ENCODE measurements around the gene SCOC. TPM values are rescaled to one million over a fixed set of nuclear protein-coding genes. Genes with fewer than 3 reads are reported as not detected.

The SCOC gene
- polyA plus RNA-seq, 2 of the 4 experiments (the other 2 are of a cell fraction), result 50.0 to 71.9 TPM

DNA sequence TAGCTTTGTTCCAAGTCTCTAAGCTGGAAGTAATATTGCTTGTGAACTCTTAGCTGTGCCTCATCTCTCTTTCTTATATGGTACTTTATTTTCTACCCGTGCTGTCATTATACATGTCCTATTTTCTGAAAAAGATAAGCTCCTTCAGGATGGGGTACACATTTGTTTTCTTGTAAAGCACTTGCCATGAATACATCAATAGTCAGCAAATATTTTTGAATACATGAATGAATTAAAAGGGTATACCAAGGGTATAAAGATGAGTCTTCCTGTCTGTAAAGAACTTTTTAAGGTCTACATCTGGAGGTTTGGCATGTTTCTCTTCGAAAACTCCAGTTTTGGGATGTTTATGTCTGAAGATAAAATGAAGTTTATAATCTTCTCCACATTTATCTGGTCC is 26.7 kb downstream of the SCOC start:
- ChIA-PET POLR2A (no interaction called here), CTCF (no interaction called here)
- ATAC-seq (no peak), DNase-seq (ENCODE audit: low read depth in 1 of 2, low spot score in 1 of 2) (no peak), FAIRE-seq (no peak)
- TF ChIP-seq GATA3 (IDR thresholded peaks at IDR 0.05; ENCODE audit: borderline replicate concordance) (no peak), MAFK (IDR thresholded peaks at IDR 0.05; ENCODE audit: partially characterized antibody) (peak; percentile 77), CEBPB (IDR thresholded peaks at IDR 0.05) (no peak), ESRRA (IDR thresholded peaks at IDR 0.05; ENCODE audit: borderline replicate concordance, low read length) (no peak), FOXS1 (CRISPR knock-in tag; IDR thresholded peaks at IDR 0.05) (no peak), HDAC2 (IDR thresholded peaks at IDR 0.05) (no peak), SMC3 (IDR thresholded peaks at IDR 0.05) (no peak)
- TF ChIP-seq, protein P1, sequence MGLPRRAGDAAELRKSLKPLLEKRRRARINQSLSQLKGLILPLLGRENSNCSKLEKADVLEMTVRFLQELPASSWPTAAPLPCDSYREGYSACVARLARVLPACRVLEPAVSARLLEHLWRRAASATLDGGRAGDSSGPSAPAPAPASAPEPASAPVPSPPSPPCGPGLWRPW (IDR thresholded peaks at IDR 0.05), result no peak
- TF ChIP-seq, protein P2, sequence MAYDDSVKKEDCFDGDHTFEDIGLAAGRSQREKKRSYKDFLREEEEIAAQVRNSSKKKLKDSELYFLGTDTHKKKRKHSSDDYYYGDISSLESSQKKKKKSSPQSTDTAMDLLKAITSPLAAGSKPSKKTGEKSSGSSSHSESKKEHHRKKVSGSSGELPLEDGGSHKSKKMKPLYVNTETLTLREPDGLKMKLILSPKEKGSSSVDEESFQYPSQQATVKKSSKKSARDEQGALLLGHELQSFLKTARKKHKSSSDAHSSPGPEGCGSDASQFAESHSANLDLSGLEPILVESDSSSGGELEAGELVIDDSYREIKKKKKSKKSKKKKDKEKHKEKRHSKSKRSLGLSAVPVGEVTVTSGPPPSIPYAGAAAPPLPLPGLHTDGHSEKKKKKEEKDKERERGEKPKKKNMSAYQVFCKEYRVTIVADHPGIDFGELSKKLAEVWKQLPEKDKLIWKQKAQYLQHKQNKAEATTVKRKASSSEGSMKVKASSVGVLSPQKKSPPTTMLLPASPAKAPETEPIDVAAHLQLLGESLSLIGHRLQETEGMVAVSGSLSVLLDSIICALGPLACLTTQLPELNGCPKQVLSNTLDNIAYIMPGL (CRISPR knock-in tag; IDR thresholded peaks at IDR 0.05; ENCODE audit: borderline replicate concordance), result no peak
- Histone ChIP-seq H3K4me1 (no peaks in the 10 kb centered on the region), H3K4me3 (no peak overlapping the region), H3K27ac (no peak overlapping the region), H3K4me2 (no peak overlapping the region), H3K9me3 (no peaks in the 10 kb centered on the region)
- 63% methylated on average over 2 of the region's 2 CpGs for WGBS (ENCODE audit: missing lambda C conversion rate)

DNA sequence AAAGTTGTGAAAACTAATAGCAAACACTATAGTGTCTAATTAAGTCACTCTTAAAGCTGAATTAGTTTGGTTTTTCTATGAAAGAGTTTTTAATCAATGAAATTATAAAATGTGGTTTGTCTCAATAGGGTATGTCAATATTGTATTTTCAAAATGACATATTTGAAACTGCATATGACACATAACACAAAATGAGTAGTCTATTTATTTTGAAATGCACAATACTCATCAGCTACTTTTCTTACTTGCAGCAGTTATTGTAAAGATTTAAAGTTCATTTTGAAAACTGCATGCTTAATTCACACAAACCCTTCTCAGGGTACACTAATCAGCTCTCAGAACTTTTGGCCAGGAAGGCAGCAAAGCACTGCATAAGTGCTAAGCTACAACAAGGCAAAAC is 32.8 kb downstream of the SCOC start:
- H3K27ac ChIP-seq, result no peak overlapping the region
- DNase-seq (ENCODE audit: low read depth in 1 of 2, low spot score in 1 of 2), result no peak
- TF ChIP-seq, protein P3, sequence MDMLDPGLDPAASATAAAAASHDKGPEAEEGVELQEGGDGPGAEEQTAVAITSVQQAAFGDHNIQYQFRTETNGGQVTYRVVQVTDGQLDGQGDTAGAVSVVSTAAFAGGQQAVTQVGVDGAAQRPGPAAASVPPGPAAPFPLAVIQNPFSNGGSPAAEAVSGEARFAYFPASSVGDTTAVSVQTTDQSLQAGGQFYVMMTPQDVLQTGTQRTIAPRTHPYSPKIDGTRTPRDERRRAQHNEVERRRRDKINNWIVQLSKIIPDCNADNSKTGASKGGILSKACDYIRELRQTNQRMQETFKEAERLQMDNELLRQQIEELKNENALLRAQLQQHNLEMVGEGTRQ (IDR thresholded peaks at IDR 0.05), result no peak
- TF ChIP-seq RFX5 (IDR thresholded peaks at IDR 0.05) (no peak), BHLHE40 (IDR thresholded peaks at IDR 0.05; ENCODE audit: low read depth, low read length) (no peak), PHF8 (IDR thresholded peaks at IDR 0.05; ENCODE audit: borderline replicate concordance, low read depth) (no peak), CBX2 (IDR thresholded peaks at IDR 0.05; ENCODE audit: borderline replicate concordance, low read depth) (no peak), FOSB (CRISPR knock-in tag; IDR thresholded peaks at IDR 0.05) (no peak), CBX8 (IDR thresholded peaks at IDR 0.05) (no peak), SMC3 (IDR thresholded peaks at IDR 0.05) (no peak), ZC3H11A (IDR thresholded peaks at IDR 0.05) (no peak), TFCP2L1 (CRISPR knock-in tag; IDR thresholded peaks at IDR 0.05) (no peak), RNF2 (IDR thresholded peaks at IDR 0.05; ENCODE audit: borderline replicate concordance, low read depth) (no peak)

DNA sequence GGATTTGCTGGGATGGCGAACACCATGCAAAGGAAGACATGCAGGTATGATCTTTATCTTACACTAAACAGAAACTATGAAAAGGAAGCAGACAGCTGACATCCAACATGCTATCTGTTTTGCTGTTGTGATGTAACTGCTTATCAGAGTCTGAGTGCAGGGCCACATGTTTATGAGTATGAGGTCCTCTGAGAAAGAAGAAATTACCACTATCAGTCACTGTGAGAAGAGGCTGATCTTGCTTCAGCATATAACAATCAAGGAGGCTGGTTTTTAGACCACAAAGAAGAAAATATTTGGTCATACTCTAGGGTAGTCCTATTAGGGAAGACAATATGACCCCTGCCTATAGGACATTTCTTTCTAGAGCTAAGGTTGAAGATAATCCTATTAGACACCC is 35.5 kb downstream of the SCOC start:
- ChIA-PET POLR2A (no interaction called here), CTCF (interaction anchor here (0.7 kb wide), 1 partner anchor 201 kb away, joined by 4 read pairs; no protein-coding TSS in a partner anchor)
- whole genome bisulfite sequencing (ENCODE audit: missing lambda C conversion rate), result 84% methylated on average over 1 of the region's 1 CpG
- Histone ChIP-seq H3K27ac (no peak overlapping the region), H3K9me3 (no peaks in the 10 kb centered on the region), H3K4me1 (no peaks in the 10 kb centered on the region), H3K4me2 (no peak overlapping the region), H3K4me3 (no peak overlapping the region)
- FAIRE-seq, result no peak
- no peak for DNase-seq (ENCODE audit: low read depth in 1 of 2, low spot score in 1 of 2)
- no peak for ATAC-seq
- TF ChIP-seq HOXB5 (CRISPR knock-in tag; IDR thresholded peaks at IDR 0.05) (no peak), EP300 (IDR thresholded peaks at IDR 0.05) (no peak), TP53 (CRISPR knock-in tag; IDR thresholded peaks at IDR 0.05) (no peak), CHD2 (IDR thresholded peaks at IDR 0.05; ENCODE audit: low read length, partially characterized antibody) (no peak), RFX5 (IDR thresholded peaks at IDR 0.05) (no peak), CHD4 (IDR thresholded peaks at IDR 0.05; ENCODE audit: borderline replicate concordance) (no peak), HDAC2 (IDR thresholded peaks at IDR 0.05) (no peak), MAZ (IDR thresholded peaks at IDR 0.05; ENCODE audit: borderline replicate concordance, low read depth, low read length) (no peak), ZNF302 (CRISPR knock-in tag; IDR thresholded peaks at IDR 0.05) (no peak), PHF8 (IDR thresholded peaks at IDR 0.05; ENCODE audit: borderline replicate concordance, low read depth) (no peak), JUN (IDR thresholded peaks at IDR 0.05) (no peak), GATA3 (IDR thresholded peaks at IDR 0.05; ENCODE audit: borderline replicate concordance) (no peak), TFCP2L1 (CRISPR knock-in tag; IDR thresholded peaks at IDR 0.05) (no peak), NR3C1 (IDR thresholded peaks at IDR 0.05) (no peak), ZC3H11A (IDR thresholded peaks at IDR 0.05) (no peak), NFE2L2 (conservative IDR thresholded peaks at IDR 0.05; ENCODE audit: low read length) (no peak)
- TF ChIP-seq, protein P3 (IDR thresholded peaks at IDR 0.05), result no peak
- TF ChIP-seq, protein P4, sequence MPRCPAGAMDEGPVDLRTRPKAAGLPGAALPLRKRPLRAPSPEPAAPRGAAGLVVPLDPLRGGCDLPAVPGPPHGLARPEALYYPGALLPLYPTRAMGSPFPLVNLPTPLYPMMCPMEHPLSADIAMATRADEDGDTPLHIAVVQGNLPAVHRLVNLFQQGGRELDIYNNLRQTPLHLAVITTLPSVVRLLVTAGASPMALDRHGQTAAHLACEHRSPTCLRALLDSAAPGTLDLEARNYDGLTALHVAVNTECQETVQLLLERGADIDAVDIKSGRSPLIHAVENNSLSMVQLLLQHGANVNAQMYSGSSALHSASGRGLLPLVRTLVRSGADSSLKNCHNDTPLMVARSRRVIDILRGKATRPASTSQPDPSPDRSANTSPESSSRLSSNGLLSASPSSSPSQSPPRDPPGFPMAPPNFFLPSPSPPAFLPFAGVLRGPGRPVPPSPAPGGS (IDR thresholded peaks at IDR 0.05), result no peak
- TF ChIP-seq, protein P5, sequence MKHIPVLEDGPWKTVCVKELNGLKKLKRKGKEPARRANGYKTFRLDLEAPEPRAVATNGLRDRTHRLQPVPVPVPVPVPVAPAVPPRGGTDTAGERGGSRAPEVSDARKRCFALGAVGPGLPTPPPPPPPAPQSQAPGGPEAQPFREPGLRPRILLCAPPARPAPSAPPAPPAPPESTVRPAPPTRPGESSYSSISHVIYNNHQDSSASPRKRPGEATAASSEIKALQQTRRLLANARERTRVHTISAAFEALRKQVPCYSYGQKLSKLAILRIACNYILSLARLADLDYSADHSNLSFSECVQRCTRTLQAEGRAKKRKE (CRISPR knock-in tag; IDR thresholded peaks at IDR 0.05; ENCODE audit: low read depth), result no peak

More for the DNA sequence above, 32.8 kb downstream of the SCOC start:
- ATAC-seq (no peak), FAIRE-seq (no peak)
- POLR2A ChIA-PET, result no interaction called here
- no peak overlapping the region for H3K4me3 ChIP-seq
- no peaks in the 10 kb centered on the region for H3K4me1 ChIP-seq
- H3K9me3 ChIP-seq, result no peaks in the 10 kb centered on the region
- CTCF ChIA-PET, result no interaction called here
- H3K4me2 ChIP-seq, result no peak overlapping the region

Data from A549 (cell line).